Nucleus accumbens (tissue), 56 donors: ENCODE results near the gene ALK.
A peak's percentile ranks its signal among the peaks of the same experiment; 100 is the strongest.

ENCODE experiments used
- DNase-seq, 56 donors: peaks; one replicate each; lab custom pipeline; 2025; lab: John Stamatoyannopoulos, UW

ALK gene

DNA sequence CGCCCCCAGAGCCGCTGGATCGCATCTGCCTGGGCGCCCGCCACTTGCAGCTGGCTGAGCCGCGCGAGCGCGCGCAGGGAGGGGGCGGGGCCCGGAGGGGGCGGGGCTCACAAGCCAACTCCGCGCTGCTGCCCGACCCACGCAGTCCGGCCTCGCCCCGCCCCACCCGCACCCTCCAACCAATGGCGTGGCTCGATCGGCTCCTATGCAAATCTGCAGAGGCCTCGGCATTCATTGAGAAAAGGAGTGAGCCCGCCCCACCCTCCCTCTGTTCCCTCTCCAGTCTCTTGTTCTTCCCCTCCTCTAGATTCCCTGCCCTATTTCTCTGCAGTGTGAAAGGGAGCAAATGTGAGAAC is at the start of gene ALK:
Gene ALK (minus strand): TSS at position 27 of the 356 bp plus-strand sequence. CDS start 927 bp downstream, outside the sequence.
- DNase-seq, result peak in 55 of 56 donors; percentile 15 to 94 (median 82)

DNA sequence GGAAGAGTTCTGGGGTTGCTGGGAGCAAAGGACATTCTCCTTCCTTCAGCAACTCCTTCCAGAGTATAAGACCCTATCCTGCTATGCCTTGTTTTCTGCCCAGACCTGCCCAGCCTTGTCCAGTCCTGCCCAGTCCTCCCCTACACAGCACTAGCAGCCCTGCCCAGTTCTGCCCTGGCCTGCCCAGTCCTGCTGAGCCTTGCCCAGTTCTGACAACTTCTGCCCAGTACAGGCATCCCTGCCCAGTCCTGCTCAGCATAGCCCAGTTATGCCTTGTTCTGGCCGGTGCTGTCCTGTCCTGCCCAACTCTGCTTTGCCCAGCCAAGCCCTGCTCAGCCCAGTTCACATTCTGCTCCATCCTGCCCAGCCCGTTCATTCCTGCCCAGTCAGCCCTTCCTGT is 44.9 kb upstream of the ALK start:
- DNase-seq, result no peak

DNA sequence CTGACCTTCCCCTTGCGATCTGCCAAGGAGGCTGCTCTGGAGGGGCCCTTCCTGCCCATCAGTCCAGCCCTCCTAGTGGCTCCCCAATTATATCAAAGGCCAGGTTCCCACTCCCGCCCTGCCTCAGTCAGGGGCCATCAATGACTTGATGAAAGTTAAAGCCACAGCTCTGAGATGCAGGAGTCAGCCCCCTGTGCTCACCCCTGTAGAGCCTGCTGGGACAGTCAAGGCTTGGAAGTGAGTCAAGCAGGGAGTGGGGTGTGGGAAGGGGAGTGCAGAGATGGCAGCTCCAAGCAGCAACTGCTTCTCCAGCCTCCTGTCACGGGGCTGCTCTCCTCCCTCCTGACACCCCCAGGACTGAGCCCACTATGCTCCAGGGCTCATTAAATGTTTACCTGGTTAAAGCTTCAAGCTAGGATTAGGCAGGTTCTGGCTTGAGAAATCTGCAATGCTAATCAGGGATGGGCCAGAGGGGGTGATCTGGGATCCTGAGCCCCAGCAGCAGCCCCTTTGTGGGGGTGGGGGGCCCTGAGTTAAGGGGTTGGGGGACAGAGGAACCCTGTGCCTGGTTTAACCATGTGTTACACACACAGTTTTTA is 42.7 kb upstream of the ALK start:
- DNase-seq, result no peak

DNA sequence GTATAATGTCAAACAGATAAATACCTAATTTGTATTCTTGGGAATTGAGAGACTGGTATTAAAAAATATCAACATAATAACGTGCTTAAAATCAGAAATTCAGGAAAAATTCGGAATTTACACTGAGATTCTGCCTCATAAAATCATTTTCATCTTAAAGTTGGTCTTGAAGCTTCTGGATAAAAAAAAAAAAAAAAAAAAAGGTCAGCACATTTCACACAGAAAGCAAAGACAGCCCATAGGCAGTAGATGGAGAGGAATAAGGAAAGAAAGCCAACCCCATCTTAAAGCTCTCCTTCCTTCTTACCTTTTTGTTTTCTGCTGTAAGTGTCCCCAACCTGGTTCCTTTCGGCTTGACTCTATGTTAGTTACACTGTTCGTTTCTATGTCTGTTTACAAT is 41.5 kb upstream of the ALK start:
- no peak for DNase-seq

DNA sequence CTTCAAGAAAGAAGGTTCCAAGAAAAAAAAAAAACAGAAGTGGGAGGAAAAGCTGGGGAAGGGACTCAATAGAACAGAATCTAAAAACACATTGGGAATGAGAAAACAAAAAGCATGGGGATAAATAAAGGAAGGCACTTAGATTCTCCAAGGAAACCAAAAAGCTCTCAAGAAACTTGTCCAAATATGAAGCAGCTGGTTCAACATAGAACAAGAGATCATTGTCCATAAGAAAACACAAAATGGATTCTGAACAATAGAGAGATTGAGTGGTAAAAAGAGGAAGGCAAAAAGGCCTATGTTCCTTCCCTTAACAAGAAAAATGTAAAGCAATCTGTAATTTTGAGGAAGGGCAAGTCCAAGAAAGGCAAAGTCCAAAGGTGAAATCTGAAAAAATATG is 32.9 kb upstream of the ALK start:
- no peak for DNase-seq

GRCh38 chr2:29952973-29953372 is 31.6 kb upstream of the ALK start:
- DNase-seq, result no peak

GRCh38 chr2:29951576-29951975 is 30.2 kb upstream of the ALK start:
- DNase-seq, result no peak

GRCh38 chr2:29950481-29950880 is 29.1 kb upstream of the ALK start:
- no peak for DNase-seq

GRCh38 chr2:29949042-29949441 is 27.7 kb upstream of the ALK start:
- DNase-seq, result no peak

GRCh38 chr2:29946505-29946904 is 25.1 kb upstream of the ALK start:
- no peak for DNase-seq

GRCh38 chr2:29942711-29943110 is 21.3 kb upstream of the ALK start:
- peak in 1 of 56 donors; percentile 13 for DNase-seq

DNA sequence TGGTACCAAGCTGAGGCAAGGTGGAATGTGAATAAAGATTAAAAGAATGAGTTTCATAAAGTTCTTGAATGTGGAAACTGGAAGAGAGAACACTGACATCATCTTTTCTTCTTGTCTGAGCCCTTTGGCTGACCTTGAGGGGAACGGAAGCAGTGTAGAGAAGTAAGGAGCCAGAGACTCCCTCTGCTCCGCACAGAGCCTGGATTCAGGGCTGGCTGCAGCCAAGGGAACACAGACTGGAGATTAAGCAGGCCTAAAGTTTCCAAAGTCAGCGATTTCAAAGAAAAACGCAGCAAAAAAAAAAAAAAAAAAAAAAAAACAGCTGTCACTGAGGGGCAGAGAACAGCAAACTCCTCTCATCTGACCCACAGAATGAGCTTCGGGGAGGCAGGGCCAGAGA is 19.3 kb upstream of the ALK start:
- DNase-seq, result peak in 8 of 56 donors; percentile 3 to 37 (median 10)

DNA sequence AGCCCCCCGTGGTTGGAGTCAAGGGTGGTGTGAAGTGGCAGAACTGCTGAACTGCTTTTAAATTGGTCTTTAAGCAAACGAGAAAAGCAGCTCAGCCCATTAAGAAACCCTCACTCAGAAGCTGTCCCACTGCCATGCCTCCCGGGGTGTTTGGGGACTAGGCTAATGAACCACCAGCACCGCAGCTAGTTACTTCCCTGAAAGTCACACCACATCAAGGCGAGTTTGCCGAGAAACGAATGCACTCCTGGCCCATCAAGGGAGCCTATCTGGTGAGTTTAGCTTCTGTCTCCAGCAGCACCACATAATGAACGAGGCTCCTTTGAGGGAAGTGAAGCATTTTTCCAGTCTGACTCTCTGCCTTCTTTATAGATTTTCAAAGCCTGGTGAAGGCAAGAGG is 14.6 kb upstream of the ALK start:
- no peak for DNase-seq

DNA sequence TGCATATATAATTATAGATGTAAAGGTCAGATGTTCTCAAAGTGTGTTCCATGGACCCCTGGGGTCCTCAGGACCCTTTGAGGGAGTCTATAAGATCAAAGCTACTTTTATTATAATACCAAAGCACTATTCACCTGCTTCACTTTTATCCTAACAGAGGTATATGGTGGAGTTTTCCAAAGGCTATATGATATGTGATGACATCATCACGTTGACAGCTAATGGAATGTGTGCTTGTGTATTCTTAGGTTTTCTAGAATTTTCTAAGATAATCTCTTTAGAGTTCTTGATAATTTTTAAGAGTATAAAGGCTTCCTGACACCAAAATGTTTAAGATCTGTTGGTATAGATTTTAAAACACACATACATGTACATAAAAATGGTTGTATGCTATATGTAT is 10.4 kb upstream of the ALK start:
- DNase-seq, result no peak

GRCh38 chr2:29923110-29923721 is 1.8 kb upstream of the ALK start:
- DNase-seq, result peak in 38 of 56 donors; percentile 4 to 79 (median 26)

DNA sequence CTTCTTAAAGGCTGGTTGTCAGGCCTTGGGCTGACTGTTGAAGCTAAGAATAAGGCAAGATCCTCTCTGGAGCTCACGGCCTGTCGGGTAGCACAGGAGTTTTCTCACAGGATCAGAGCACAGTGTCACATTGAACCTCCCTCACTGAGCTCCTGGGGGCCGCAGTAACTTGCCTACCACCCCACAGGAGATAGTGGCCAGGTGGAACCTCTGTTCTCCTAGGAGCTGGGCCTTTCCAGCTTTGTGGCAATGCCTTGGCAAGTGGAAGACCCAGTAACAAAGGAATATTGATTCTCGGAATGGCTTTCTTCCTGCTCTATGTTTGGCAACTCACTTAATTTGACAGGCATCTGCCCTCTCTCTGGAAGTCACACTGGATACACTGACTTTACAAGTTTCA is 1.2 kb upstream of the ALK start:
- no peak for DNase-seq

DNA sequence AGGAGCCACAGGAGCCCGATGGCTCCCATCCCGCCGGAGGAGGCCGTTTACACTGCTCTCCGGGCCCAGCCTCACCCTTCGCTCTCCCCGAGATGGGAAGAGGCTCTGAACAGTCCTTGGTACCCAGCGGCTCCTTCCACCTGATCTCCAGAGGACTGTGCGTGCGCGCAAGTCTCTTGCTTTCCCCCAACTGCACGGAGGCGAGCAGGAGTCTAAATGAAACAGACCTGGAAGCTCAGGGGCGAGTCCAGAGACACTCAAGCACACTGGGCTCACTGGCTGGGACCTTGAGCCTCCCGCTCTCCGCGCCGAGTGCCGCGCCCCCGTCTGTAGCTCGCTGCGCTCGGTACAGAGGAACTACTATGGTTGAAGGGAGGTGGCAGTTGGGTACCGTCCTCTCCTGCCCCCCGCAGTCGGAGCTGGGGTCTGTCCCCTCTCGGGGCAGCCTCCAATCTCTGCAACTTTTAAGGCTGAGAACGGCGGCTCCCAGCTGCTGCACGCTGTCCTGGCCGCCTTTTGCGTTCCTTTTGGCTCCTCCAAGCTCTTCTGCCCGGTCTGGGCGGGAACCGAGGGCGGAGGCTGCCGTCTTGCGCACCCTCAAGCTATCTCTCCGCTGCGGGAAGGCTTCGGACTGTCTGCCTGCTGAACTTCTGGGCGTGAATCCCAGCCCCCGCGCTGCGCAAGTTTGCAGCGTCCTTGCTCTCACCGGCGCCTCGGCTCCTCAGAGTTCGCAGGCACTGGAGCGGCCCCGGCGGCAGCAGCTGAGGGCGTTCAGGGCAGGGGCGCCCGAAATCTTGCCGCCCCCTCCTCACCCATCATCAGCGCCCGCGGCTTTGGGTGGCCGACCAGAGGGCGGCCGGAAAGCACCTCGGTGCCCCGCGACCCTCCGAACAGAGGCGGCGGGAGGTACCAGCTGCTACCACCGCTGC is 491 bp downstream of the ALK start:
- DNase-seq, result peak in 14 of 56 donors; percentile 22 to 56 (median 30)

GRCh38 chr2:29920130-29920577 is 1.2 kb downstream of the ALK start:
- DNase-seq, result peak in 39 of 56 donors; percentile 3 to 62 (median 24)

DNA sequence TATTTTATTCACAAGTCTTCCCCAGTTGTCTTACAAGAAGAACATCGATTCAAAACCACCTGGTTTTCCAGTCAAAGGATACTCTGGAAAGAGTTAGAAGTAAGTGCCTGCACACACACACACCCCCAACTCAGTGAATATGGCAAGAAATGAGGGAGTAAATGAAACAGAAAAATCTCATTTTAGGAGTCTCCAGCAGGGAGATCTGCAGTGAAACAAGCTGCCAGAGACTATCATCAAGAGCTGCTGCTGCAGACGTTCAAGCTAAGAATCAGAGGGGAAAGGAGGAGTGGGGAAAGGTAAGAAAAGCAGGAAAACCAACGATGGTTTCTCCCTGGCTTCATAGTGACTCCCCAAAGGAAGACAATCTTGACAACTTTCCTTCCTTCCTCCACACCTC is 2.4 kb downstream of the ALK start:
- DNase-seq, result no peak

DNA sequence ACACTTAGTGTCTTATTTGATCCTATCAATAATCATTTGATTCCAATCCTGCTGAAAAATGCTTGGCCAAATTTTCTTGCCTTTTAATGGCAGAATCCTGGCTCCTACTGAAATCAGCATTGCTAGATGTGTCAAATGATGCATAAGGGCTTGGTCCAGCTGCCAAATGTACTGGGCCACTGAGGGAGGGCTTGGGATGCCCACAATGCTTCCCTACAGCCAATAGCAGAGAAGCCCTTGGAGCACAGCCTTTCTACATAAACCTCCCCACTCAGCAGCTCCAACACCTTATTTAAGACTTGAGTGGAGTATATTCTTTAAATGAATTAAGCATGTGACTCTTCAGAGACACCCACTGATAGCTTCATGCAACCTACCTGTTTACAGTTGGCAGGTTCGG is 3.6 kb downstream of the ALK start:
- DNase-seq, result no peak

DNA sequence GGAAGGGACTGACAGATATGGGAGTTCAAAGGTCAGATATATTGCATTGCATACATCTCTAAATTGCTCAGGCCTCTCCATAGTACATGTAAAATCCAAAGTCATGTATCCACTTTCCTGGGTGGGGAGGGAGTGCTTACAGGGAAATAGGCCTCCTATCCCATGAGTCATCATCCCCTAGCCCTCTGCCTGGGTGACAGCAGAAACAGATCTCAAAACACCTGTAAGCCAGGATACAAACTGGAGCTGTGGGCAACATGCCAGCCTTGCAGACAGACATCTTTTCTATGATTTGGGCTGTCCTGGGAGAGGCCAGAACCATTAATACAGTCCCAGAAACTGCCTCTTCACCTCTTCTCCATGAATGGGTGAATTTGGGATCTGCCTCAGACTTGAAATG is 4.8 kb downstream of the ALK start:
- no peak for DNase-seq

DNA sequence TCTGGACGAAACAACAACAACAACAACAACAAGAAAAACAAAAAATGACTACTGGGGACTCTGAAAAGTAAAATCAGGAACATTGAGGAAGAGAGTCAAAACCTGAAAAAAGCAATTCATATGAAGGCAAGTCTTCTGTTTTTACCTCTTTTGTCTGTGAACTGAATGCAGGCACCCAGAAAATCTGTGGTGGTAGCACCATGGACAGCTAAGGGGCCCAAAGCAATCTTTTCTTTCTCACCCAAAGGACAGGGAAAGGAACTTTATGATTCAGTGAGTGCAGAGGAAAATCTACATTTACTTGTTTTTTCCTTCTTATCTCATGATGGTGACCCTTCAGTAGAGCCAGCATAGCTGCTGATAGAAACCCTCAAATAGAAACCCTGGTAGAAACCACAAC is 10.4 kb downstream of the ALK start:
- no peak for DNase-seq
